ENCODE data around the gene FHL1.
A peak's percentile ranks its signal among the peaks of the same experiment; 100 is the strongest.

Gene FHL1

DNA sequence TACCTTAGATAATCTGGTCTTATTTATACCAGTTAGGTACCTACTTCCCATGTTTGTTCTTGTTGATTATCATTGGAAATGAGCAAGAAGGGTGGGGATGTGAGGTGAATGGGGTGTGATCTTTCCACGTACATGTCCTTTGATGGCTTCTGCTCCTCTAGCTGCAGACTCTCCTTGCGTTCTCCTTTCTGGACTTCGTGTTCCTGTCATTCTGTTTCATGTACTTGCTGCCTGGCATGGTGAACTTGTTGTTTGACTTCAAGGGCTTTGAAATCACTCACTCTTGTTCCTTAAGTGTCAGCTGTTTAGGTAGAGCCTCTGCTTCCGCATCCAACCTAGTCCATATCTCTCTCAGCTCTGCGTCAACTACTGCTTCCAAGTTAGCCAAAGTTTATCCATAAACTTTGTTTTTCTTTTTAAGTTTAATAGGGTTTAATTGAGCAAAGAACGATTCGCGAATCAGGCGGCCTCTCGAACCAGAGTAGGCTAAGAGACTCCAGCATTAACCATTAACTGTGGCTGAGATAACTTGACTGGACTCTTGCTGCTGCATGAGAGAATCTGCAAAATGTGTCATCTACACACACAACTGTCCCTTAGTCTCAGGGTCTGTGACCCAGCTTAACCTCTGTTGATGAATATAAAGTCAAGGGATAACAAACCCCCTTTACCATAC, 42.8 kb downstream of the FHL1 start:
- DNase-seq, result no peak

DNA sequence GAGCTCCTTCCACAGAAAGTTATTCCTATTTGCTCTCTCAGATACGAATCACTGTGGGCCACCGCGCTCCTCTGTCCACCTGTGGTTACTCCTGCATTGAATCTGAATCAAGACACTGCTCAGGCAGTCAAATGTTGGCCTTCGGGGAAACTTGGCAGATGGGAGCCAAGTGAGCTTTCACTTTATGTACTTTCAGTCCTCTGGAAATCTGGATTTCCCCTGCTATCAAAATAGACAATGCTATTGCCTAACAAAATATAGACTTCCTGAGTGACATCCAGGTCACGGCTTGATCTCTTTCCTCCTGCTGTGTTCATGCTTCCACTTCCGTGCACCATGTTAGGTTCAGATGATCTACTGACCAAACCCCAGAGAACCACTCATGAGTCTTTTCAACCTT, 43.8 kb downstream of the FHL1 start:
- DNase-seq, result no peak

- no peak for DNase-seq
Measured at GRCh38 chrX:136192135-136192534, 44.8 kb downstream of the FHL1 start.

GRCh38 chrX:136192839-136193414, 45.6 kb downstream of the FHL1 start:
- DNase-seq, result peak; percentile 63

GRCh38 chrX:136193771-136194170, 46.4 kb downstream of the FHL1 start:
- no peak for DNase-seq

GRCh38 chrX:136194536-136194935, 47.2 kb downstream of the FHL1 start:
- DNase-seq, result no peak

DNA sequence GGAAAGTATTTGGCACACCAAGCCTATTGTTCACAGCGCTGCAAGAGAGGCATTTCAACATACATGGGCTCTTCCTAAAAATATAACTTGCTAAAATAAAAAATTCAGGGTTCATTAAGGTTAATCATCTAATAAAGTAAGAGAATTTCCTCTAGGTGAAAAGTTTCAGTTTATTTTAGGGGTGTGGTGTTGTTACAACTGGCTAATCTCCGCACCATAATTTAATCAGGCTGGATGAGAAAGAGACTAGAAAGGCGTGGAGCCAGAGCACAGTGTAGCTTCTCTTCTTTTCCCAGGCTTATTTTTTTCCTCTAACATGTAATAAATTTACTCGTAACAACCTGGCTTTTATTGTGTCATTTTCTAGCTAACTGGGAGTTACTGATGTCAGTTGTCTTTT, 47.9 kb downstream of the FHL1 start:
- no peak for DNase-seq

- DNase-seq, result peak; percentile 56
Measured at GRCh38 chrX:136196691-136197155, 49.4 kb downstream of the FHL1 start.

GRCh38 chrX:136198010-136198409, 50.7 kb downstream of the FHL1 start:
- DNase-seq, result no peak

GRCh38 chrX:136198678-136199243, 51.4 kb downstream of the FHL1 start:
- DNase-seq, result peak; percentile 25

GRCh38 chrX:136199365-136199764, 52.0 kb downstream of the FHL1 start:
- peak; percentile 53 for DNase-seq

GRCh38 chrX:136200466-136200865, 53.1 kb downstream of the FHL1 start:
- DNase-seq, result peak; percentile 64

DNA sequence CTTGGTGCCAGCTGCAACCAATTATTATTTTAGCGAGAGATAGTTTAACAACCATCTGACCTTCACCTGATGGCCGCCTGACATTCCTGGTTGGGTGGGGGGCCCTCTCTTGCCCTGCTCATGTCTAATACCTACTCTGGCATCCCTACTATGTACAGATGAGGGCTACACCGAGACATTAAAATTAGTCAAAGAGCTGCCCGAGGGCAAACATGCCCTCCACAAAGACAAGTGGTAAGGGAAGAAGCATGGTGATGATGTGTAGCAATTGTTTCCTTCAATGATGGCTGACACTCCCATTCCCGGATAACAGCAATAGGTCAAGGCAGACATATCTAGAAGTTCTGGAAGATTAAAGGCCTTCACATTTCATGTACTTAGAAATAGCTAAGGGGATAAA, 54.3 kb downstream of the FHL1 start:
- no peak for DNase-seq

DNA sequence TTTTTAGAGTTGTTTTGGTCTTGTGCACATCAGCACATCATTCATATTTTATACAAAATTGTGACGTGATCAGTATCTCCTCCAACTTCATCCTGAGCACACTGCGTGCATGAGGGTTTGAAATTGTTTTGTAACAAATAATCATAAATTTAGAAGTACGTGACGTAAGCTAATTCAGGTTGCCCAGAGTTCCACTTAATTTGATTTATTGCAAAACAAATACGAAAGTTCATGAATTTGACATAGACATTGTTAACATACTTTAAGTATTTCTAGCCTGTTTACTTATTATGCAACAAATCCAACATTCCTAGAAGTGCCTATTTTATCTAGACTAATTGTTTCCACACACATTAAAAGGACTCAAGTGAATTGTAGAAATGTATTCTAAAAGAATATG, 55.6 kb downstream of the FHL1 start:
- peak; percentile 72 for DNase-seq

DNA sequence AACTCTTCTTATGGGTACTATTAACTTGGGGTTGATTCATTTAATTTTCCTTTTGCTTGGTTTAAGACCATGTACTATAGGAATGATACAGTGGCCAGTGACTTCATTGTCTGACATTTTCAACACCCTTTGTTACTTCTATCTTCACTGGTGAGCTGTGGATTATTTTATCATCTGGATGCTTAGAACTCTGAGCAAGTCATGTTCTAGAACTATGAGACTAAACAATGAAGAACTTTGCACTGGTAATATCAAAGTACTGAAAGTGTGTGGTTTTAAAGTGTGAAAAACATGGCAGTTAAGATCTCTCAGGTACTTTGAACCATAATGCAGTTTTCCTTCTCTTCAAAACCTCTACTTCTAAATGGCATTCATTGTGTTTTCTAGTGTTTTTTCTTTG, 56.1 kb downstream of the FHL1 start:
- DNase-seq, result no peak

DNA sequence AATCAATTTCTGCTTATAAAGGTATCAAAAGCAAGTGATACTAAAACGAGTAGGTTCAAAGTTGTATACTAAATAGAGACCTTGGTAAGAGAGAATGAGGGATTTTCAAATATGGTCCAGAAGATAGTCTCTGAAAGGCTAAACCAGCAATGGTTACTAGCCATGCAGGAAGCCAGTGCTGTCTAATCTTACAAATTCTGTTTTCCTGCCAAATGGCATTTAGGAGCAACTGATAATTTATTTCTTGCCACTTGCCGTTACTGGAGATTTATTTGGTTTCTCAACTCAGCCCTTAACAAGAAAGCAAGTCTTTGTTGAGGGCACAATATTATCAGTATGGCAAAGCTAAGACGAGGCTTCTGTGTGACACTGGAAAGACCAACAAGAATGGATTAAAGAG, 56.6 kb downstream of the FHL1 start:
- DNase-seq, result no peak

GRCh38 chrX:136204571-136204970, 57.2 kb downstream of the FHL1 start:
- peak; percentile 53 for DNase-seq

GRCh38 chrX:136205882-136206380, 58.6 kb downstream of the FHL1 start:
- DNase-seq, result no peak

GRCh38 chrX:136206916-136207315, 59.6 kb downstream of the FHL1 start:
- DNase-seq, result no peak

DNA sequence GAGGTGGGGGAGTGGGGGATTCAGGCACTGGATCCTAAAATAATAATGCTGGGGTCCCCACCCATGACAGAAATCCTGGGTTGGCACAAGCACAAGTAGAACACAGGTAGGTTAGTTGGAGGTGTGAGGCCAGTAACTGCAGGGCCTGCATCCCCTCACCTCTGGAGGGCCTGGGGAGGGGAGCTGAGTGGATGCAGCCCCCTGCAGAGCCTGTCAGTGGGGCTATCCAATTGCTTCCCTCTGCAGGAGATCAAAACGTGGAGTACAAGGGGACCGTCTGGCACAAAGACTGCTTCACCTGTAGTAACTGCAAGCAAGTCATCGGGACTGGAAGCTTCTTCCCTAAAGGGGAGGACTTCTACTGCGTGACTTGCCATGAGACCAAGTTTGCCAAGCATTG, 60.2 kb downstream of the FHL1 start:
- no peak for DNase-seq

DNA sequence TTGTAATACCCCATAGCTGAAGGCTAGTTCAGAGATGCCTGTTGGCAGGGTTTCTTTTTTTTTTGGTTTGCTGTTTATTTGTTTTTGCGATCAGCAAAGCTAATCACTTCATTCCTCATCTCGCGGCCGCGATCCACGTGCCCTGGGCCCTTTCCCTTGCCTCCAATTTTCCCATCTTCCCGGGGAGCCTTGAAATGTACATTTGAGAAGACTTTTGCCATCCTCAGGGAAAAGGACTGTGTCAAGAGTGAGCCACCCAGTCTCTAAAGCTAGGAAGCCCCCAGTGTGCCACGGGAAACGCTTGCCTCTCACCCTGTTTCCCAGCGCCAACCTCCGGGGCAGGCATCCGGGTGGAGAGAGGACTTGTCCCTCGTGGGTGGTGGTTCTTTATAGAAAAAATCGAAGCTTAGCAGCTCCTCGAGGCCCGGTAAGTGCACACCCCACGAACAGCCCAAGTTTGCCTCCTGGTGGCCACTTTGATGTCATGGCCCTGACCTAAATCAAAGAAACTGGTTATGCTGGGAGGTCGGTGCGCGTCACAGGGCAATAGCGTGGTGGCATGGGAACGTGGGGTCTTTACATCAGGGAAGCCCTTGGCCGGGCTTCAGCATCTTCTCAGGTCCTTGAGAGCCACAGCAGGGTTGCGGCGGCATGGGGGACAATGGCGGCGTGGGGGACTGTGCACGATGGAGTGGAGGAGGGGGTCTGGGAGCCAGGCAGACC, 61.8 kb downstream of the FHL1 start:
- DNase-seq, result peak; percentile 42

DNA sequence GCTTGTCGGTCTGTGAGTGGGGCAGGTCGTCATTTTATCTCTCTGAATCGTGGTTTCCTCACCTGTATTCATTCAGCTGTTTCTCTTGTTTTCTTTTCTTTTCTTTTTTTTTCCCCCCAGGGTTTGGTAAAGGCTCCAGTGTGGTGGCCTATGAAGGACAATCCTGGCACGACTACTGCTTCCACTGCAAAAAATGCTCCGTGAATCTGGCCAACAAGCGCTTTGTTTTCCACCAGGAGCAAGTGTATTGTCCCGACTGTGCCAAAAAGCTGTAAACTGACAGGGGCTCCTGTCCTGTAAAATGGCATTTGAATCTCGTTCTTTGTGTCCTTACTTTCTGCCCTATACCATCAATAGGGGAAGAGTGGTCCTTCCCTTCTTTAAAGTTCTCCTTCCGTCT, 62.4 kb downstream of the FHL1 start:
- DNase-seq, result no peak

DNA sequence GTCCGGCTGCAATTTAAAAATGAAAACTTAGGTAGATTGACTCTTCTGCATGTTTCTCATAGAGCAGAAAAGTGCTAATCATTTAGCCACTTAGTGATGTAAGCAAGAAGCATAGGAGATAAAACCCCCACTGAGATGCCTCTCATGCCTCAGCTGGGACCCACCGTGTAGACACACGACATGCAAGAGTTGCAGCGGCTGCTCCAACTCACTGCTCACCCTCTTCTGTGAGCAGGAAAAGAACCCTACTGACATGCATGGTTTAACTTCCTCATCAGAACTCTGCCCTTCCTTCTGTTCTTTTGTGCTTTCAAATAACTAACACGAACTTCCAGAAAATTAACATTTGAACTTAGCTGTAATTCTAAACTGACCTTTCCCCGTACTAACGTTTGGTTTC, 62.9 kb downstream of the FHL1 start:
- no peak for DNase-seq

DNA sequence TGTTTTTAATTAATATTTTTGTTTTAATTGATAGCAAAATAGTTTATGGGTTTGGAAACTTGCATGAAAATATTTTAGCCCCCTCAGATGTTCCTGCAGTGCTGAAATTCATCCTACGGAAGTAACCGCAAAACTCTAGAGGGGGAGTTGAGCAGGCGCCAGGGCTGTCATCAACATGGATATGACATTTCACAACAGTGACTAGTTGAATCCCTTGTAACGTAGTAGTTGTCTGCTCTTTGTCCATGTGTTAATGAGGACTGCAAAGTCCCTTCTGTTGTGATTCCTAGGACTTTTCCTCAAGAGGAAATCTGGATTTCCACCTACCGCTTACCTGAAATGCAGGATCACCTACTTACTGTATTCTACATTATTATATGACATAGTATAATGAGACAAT, 63.5 kb downstream of the FHL1 start:
- no peak for DNase-seq
